ENCODE results near the gene AS3MT.
A peak's percentile ranks its signal among the peaks of the same experiment; 100 is the strongest.
"Not testable (repeated sequence)": the region's sequence is repeated elsewhere in the genome, so short reads cannot be mapped to it uniquely, and the experiment has no call there.

The AS3MT gene, protein sequence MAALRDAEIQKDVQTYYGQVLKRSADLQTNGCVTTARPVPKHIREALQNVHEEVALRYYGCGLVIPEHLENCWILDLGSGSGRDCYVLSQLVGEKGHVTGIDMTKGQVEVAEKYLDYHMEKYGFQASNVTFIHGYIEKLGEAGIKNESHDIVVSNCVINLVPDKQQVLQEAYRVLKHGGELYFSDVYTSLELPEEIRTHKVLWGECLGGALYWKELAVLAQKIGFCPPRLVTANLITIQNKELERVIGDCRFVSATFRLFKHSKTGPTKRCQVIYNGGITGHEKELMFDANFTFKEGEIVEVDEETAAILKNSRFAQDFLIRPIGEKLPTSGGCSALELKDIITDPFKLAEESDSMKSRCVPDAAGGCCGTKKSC

DNA sequence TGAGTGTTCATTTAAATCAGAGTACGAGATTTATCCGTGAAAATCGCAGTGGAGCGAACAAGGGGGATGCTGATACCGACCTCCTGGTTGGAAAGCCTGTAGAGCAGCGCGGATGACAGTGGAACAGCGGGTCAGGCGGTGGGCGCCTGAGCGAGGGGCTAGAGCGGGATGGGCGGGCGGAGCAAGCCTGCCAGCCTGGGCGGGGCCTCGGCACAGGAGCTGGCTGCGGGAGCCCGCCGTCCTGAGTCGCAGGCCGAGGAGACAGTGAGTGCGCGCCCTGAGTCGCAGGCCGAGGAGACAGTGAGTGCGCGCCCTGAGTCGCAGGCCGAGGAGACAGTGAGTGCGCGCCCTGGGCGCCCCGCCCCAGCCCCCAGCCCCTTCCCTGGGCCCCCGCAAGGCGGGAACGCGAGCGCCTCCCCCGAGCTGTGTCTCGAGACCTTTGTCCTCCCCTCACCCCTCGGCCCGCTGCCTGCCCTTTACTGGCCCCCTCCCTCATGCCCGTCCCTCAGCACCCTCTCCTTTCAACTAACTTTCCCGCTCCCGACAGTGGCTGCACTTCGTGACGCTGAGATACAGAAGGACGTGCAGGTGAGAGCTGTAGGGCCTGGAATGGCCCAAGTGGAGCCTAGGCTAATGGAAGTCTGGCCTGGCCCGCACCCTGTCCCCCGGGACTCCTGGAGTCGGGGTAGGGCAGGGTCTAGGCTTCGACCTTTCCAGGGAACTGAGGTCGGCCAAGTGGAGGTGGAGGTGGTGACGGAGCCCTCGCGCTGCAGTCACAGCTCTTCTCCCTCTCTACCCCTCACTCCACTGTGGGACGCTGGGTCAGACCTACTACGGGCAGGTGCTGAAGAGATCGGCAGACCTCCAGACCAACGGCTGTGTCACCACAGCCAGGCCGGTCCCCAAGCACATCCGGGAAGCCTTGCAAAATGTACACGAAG lies at the start of gene AS3MT:
AS3MT (plus strand) TSS at position 213 of the 941 bp plus-strand sequence; CDS start at position 336, 123 bp downstream.
- H3K4me3 Mint-ChIP-seq = peak within 1 kb of the TSS; percentile 81
- TF ChIP-seq, protein P1, sequence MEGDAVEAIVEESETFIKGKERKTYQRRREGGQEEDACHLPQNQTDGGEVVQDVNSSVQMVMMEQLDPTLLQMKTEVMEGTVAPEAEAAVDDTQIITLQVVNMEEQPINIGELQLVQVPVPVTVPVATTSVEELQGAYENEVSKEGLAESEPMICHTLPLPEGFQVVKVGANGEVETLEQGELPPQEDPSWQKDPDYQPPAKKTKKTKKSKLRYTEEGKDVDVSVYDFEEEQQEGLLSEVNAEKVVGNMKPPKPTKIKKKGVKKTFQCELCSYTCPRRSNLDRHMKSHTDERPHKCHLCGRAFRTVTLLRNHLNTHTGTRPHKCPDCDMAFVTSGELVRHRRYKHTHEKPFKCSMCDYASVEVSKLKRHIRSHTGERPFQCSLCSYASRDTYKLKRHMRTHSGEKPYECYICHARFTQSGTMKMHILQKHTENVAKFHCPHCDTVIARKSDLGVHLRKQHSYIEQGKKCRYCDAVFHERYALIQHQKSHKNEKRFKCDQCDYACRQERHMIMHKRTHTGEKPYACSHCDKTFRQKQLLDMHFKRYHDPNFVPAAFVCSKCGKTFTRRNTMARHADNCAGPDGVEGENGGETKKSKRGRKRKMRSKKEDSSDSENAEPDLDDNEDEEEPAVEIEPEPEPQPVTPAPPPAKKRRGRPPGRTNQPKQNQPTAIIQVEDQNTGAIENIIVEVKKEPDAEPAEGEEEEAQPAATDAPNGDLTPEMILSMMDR (IDR thresholded peaks at IDR 0.05) = no peak
- H3K36me3 Mint-ChIP-seq (ENCODE audit: low read depth) = peaks cover 18% of the 10 kb centered on the region
- H3K27me3 Mint-ChIP-seq (ENCODE audit: low read depth, poor library complexity) = peaks cover 7% of the 10 kb centered on the region
- DNase-seq = peak; percentile 88
- peaks cover 21% of the 10 kb centered on the region for H3K4me1 Mint-ChIP-seq
- H3K27ac Mint-ChIP-seq = peak within 1 kb of the TSS; percentile 89
- H3K9me3 Mint-ChIP-seq = no peaks in the 10 kb centered on the region

DNA sequence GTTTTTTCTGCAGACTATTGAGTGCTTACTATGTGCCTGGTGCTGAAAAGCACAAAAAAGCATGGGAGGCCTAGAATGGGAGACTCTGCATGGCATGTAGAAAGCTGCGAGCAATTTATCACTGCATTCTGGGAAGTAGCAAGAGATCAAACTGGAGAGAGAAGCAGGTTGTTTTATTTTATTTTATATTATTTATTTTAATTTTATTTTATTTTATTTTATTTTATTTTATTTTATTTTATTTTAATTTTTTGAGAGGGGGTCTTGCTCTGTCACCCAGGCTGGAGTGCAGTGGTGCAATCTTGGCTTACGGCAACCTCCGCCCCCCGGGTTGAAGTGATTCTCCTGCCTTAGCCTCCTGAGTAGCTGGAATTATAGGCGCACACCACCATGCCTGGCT lies 49.3 kb upstream of the AS3MT start:
- H3K36me3 Mint-ChIP-seq (ENCODE audit: low read depth); H3K4me3 Mint-ChIP-seq; H3K27ac Mint-ChIP-seq; DNase-seq; H3K27me3 Mint-ChIP-seq (ENCODE audit: low read depth, poor library complexity): not testable (repeated sequence)
- peaks cover 11% of the 10 kb centered on the region for H3K9me3 Mint-ChIP-seq
- H3K4me1 Mint-ChIP-seq = peaks cover 17% of the 10 kb centered on the region

DNA sequence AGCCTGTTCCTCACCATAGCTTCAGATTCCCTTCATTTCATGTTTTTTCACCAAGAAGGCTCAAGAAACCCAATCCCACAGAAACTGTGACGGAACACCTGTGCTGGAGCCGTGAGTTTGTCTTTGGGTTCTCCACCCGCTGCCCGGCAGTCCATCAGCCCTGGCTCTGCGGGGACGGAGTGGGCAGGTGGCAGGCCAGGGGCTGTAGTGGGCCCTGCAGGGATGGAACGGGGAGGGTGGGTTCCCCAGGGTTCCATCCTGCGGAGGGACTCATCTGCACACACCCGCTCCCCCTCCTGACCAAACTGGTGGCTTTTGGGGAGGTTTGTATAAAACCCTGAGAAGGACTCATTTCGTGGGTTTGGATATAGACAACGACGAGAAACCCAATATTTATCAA lies 47.0 kb upstream of the AS3MT start:
- Mint-ChIP-seq H3K27me3 (ENCODE audit: low read depth, poor library complexity) (peaks cover 3% of the 10 kb centered on the region), H3K36me3 (ENCODE audit: low read depth) (peaks cover 4% of the 10 kb centered on the region), H3K4me1 (peaks cover 3% of the 10 kb centered on the region), H3K4me3 (no peak overlapping the region), H3K27ac (no peak overlapping the region), H3K9me3 (peaks cover 15% of the 10 kb centered on the region)
- TF ChIP-seq, protein P1 (IDR thresholded peaks at IDR 0.05) = no peak
- DNase-seq = no peak

DNA sequence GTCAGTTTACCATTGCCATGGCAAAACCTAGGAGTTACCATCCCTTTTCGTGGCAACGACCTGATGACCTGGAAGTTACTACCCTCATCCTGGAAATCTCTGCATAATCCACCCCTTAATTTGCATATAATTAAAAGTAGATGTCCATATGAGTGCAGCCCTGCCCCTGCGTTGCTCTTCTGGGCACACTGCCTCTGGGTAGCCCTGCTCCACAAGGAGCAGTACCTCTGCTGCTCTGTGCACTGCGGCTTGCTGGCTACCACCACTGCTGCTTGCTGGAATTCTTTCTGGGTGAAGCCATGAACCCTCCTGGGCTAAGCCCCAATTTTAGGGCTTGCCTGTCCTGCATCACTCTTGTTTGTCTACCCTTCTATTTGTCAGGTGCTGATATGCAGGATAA lies 44.6 kb upstream of the AS3MT start:
- no peak overlapping the region for H3K4me3 Mint-ChIP-seq
- DNase-seq = no peak
- TF ChIP-seq, protein P1 (IDR thresholded peaks at IDR 0.05) = no peak
- peaks cover 4% of the 10 kb centered on the region for H3K36me3 Mint-ChIP-seq (ENCODE audit: low read depth)
- peaks cover 12% of the 10 kb centered on the region for H3K4me1 Mint-ChIP-seq
- peaks cover 15% of the 10 kb centered on the region for H3K9me3 Mint-ChIP-seq
- no peak overlapping the region for H3K27ac Mint-ChIP-seq
- peaks cover 3% of the 10 kb centered on the region for H3K27me3 Mint-ChIP-seq (ENCODE audit: low read depth, poor library complexity)

DNA sequence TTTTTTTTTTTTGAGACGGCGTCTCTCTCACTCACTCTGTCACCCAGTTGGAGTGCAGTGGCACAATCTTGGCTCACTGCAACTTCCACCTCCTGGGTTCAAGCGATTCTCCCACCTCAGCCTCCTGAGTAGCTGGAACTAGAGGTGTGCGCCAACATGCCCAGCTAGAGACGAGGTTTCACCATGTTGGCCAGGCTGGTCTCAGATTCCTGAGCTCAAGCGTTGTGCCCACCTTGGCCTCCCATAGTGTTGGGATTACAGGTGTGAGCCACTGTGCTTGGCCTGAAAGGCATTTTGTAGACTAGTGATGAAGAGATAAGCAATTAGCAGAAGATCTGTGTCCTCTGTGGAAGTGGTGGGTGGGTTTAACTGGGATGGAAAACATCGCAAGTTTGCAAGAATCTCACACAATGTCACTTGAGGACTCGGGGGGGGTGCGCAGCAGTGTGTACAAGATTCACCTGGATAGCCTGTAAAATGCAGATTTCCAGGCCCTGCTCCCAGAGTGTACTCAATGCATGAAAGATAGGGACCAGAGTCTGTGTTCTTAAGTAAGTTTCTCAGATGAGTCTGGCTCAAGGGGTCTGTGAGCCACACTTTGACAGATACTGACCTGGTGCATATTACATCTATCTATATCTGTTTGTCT lies 43.0 kb upstream of the AS3MT start:
- TF ChIP-seq, protein P1 (IDR thresholded peaks at IDR 0.05) = no peak
- Mint-ChIP-seq H3K9me3 (peaks cover 15% of the 10 kb centered on the region), H3K4me1 (peaks cover 8% of the 10 kb centered on the region), H3K27me3 (ENCODE audit: low read depth, poor library complexity) (peaks cover 3% of the 10 kb centered on the region), H3K4me3 (no peak overlapping the region), H3K36me3 (ENCODE audit: low read depth) (peaks cover 4% of the 10 kb centered on the region), H3K27ac (no peak overlapping the region)
- DNase-seq = no peak

DNA sequence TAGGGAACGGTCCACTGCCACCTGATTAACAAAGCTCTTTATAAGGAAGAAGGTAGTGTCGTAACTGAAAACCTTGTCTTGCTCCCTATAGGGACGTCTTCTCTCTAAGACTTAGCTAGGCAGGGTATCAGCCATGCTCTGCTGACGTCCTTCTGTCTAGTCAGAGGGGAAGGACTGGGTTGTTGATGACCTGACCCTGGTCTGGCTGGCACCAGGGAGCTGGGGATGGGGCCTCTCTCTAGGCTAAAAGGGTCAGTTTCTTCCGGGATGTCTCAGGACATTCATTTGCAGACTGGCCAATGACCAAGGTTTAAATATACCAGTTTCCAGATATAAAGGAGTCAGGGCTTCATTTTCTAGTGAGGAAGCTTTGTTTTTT lies 41.7 kb upstream of the AS3MT start:
- peaks cover 15% of the 10 kb centered on the region for H3K9me3 Mint-ChIP-seq
- H3K4me1 Mint-ChIP-seq = peaks cover 8% of the 10 kb centered on the region
- no peaks in the 10 kb centered on the region for H3K27me3 Mint-ChIP-seq (ENCODE audit: low read depth, poor library complexity)
- no peak for DNase-seq
- peak overlapping the region; percentile 45 for H3K27ac Mint-ChIP-seq
- peaks cover 4% of the 10 kb centered on the region for H3K36me3 Mint-ChIP-seq (ENCODE audit: low read depth)
- no peak overlapping the region for H3K4me3 Mint-ChIP-seq
- TF ChIP-seq, protein P1 (IDR thresholded peaks at IDR 0.05) = no peak
